HG02763 (cell line): ENCODE measurements around the gene TFEC.
"Not testable (repeated sequence)": the region's sequence is repeated elsewhere in the genome, so short reads cannot be mapped to it uniquely, and the experiment has no call there.

Experiments
- ATAC-seq: cut with Tn5 transposase; IDR thresholded peaks from one replicate; pipeline ENCODE4 v1.9.1; 2021; ENCODE audit warnings: mild to moderate bottlenecking, moderate library complexity; ENCODE audit not compliant: unreplicated experiment

TFEC gene

GRCh38 chr7:116030651-116031276 lies at the start of gene TFEC:
Gene TFEC (minus strand): TSS chr7:116030763. CDS start chr7:115984441, 46,322 bp downstream.
- ATAC-seq = no peak

GRCh38 chr7:116075351-116076145 lies 45.0 kb upstream of the TFEC start:
- ATAC-seq = no peak

GRCh38 chr7:116071629-116072028 lies 41.1 kb upstream of the TFEC start:
- ATAC-seq = no peak

GRCh38 chr7:116064179-116064578 lies 33.6 kb upstream of the TFEC start:
- no peak for ATAC-seq

GRCh38 chr7:116062666-116063065 lies 32.1 kb upstream of the TFEC start:
- ATAC-seq = no peak

GRCh38 chr7:116052006-116052405 lies 21.4 kb upstream of the TFEC start:
- ATAC-seq = no peak

GRCh38 chr7:116047261-116047660 lies 16.7 kb upstream of the TFEC start:
- not testable (repeated sequence) for ATAC-seq

- no peak for ATAC-seq
These were observed 15.0 kb upstream of the TFEC start for GRCh38 chr7:116045532-116045931.

GRCh38 chr7:116041615-116042014 lies 11.1 kb upstream of the TFEC start:
- peak; percentile 92 for ATAC-seq

GRCh38 chr7:116037401-116037800 lies 6.8 kb upstream of the TFEC start:
- ATAC-seq = no peak

- ATAC-seq = no peak
These were observed 3.8 kb upstream of the TFEC start for GRCh38 chr7:116034411-116034810.

GRCh38 chr7:116032886-116033285 lies 2.3 kb upstream of the TFEC start:
- no peak for ATAC-seq

GRCh38 chr7:116028787-116029186 lies 1.8 kb downstream of the TFEC start:
- ATAC-seq = peak; percentile 68

- ATAC-seq = no peak
These were observed 2.8 kb downstream of the TFEC start for GRCh38 chr7:116027786-116028185.

- no peak for ATAC-seq
These were observed 5.4 kb downstream of the TFEC start for GRCh38 chr7:116024826-116025809.

- ATAC-seq = peak; percentile 61
These were observed 9.3 kb downstream of the TFEC start for GRCh38 chr7:116021237-116021636.

GRCh38 chr7:116018731-116019130 lies 11.8 kb downstream of the TFEC start:
- ATAC-seq = no peak

- ATAC-seq = no peak
These were observed 16.9 kb downstream of the TFEC start for GRCh38 chr7:116013675-116014074.

GRCh38 chr7:116011584-116011983 lies 19.0 kb downstream of the TFEC start:
- ATAC-seq = no peak

- ATAC-seq = not testable (repeated sequence)
These were observed 25.8 kb downstream of the TFEC start for GRCh38 chr7:116004762-116005161.

- ATAC-seq = no peak
These were observed 33.3 kb downstream of the TFEC start for GRCh38 chr7:115997221-115997620.
